GM12873 (cell line): ENCODE results near the gene GSG1.

ENCODE experiments used
- TF ChIP-seq, protein P1 (sequence below): IDR thresholded peaks from 2 replicates; pipeline ENCODE4 v1.5.1; 2012; ENCODE audit warnings: low read depth, mild to moderate bottlenecking, moderate library complexity, low read length, control low read depth; ENCODE audit not compliant: insufficient read depth; ENCODE audit errors: missing control alignments

GSG1 gene

DNA sequence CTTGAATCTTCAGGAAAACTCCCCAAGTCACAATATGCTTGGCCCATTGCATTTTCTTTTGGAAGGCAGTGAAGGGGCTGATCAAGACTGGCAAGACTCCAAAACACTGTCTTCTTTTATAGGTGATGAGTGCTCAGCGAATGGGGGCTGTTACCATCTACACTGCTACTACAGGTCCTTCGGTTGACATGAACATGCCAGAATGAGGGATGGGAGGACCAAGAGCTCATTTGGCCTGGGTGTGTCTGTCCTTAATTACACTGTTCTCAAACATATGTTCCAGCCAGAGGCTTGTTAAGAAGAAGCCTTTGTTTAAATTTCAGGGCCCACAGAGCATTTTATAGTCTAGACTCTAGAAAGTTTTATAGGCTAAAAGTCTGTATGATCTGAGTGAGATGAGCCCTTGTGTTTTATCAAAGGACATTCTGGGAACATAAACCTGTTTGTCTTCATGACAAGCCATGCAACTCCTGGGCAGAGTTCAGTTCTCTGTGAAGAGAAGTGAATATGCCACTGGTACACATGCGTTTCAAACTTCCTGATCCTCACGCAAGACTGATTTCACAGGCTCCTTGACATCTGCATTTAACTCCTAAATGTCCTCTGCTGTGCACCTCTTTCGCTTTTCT lies 64.0 kb downstream of the GSG1 start:
- TF ChIP-seq, protein P1, sequence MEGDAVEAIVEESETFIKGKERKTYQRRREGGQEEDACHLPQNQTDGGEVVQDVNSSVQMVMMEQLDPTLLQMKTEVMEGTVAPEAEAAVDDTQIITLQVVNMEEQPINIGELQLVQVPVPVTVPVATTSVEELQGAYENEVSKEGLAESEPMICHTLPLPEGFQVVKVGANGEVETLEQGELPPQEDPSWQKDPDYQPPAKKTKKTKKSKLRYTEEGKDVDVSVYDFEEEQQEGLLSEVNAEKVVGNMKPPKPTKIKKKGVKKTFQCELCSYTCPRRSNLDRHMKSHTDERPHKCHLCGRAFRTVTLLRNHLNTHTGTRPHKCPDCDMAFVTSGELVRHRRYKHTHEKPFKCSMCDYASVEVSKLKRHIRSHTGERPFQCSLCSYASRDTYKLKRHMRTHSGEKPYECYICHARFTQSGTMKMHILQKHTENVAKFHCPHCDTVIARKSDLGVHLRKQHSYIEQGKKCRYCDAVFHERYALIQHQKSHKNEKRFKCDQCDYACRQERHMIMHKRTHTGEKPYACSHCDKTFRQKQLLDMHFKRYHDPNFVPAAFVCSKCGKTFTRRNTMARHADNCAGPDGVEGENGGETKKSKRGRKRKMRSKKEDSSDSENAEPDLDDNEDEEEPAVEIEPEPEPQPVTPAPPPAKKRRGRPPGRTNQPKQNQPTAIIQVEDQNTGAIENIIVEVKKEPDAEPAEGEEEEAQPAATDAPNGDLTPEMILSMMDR = no peak

DNA sequence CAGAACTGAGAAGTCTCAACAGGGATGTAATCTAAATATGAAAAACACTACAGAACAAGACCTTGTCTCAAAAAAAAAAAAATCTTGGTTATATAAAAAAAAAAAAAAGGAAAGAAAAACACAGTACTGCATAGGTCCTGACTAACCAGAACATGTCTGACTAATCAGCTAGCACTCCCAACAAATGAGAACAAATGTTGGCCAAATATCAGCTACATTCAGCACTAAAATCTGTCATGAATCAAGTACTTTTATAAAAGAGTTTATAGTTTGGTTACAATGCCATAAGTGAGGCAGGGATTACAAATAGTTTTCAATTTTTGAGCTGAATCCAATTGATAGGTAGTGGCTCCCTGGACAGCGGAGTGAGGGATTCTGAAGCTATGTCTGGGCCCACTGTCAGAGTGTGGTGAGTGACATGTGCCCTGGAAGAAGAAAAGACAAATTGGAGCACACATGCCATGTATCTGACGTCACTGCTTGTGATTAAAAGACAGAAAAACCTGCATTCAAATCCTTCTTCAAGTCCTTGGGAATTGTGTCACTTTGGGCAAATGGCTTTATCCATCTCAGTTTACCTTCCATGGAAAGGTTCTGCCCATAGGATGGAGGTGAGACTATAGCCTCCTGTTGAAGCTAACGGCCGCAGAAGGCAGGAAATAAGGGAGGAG lies 64.8 kb downstream of the GSG1 start:
- TF ChIP-seq, protein P1 = no peak

DNA sequence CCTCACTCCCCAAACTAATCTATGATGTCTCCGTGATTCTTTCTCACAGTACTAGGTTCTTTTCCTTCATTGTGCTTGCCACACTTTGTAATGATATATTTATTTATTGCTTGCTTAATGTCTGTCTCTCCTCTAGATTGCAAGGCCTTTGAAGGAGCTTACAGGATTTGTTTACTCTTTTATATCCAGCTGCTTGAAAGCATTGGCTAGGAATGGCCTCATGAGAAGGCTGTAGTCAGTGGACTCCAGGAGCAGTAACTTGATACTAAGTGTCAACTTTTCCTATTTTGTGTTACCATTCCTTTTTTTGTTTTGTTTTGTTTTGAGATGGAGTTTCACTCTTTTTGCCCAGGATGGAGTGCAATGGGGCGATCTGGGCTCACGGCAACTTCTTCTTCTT lies 66.6 kb downstream of the GSG1 start:
- TF ChIP-seq, protein P1 = no peak
